HCT116 (cell line): ENCODE results near the gene PHF21B. TPM values are rescaled to one million over a fixed set of nuclear protein-coding genes. Genes with fewer than 3 reads are reported as not detected.

Source experiments
- ATAC-seq: fragments of 200-7000 bp; cut with Tn5 transposase; 2 replicates; pipeline ENCODE4 v1.9.1; 2020; ENCODE audit warnings: mild to moderate bottlenecking, moderate library complexity
- BruUV-seq: library from RNA; stranded (reverse); fragments of 400-500 nt; replicated peaks from 2 replicates; lab custom pipeline; 2021; lab: Mats Ljungman, UMichigan
- CTCF ChIA-PET: fragments of 300-600 bp; sonication (Branson Sonifier 250); formaldehyde crosslinking; loops from one replicate; lab custom pipeline; 2021; ENCODE audit warnings: antibody characterized with exemption; lab: Charles Lee
- POLR2A ChIA-PET: fragments of 300-600, 350-600 bp; sonication (Branson Sonifier 250); formaldehyde crosslinking; loops from one replicate; lab custom pipeline; 2021; ENCODE audit warnings: antibody characterized with exemption; lab: Charles Lee
- RAD21 ChIA-PET, 2 experiments: fragments of 300-600 bp; sonication (Branson Sonifier 250); formaldehyde crosslinking; loops; one replicate each; lab custom pipeline; 2023; ENCODE audit warnings: low total read pairs in 2 of 2; ENCODE audit not compliant: uncharacterized antibody in 2 of 2, unreplicated experiment in 2 of 2, low non-redundant PET in 1 of 2; lab: Charles Lee
- DNase-seq: peaks from one replicate; pipeline ENCODE4 v3.0.0-alpha.2; 2010; ENCODE audit warnings: low read depth, low spot score
- H2AFZ ChIP-seq: fragments of 200-600 bp; shearing (Covaris generic), sonication (generic); 2 replicates; pipeline ENCODE4 v1.6.1; 2017; ENCODE audit warnings: low read depth, mixed run types, mixed read lengths, antibody characterized with exemption, low read length; ENCODE audit not compliant: poor library complexity, severe bottlenecking
- H3K27ac ChIP-seq: 2 replicates; pipeline ENCODE4 v1.5.1; 2012; ENCODE audit warnings: low read depth, low read length
- H3K27me3 ChIP-seq: fragments of 200-600 bp; sonication (generic); 2 replicates; pipeline ENCODE4 v1.6.1; 2016; ENCODE audit warnings: mixed run types, low read length, mixed read lengths; ENCODE audit not compliant: insufficient read depth
- H3K36me3 ChIP-seq, 2 experiments: fragments of 200-500 bp in 1 of 2; fragments of 200-600 bp in 1 of 2; sonication (Bioruptor generic) in 1 of 2; sonication (generic) in 1 of 2; 2 replicates each; pipeline versions ENCODE4 v1.5.1 to v1.6.1; 2014 to 2016; ENCODE audit warnings: low read length in 2 of 2, inconsistent platforms in 1 of 2, mixed read lengths in 1 of 2, mixed run types in 1 of 2; ENCODE audit not compliant: insufficient read depth in 2 of 2, control insufficient read depth in 1 of 2
- H3K4me1 ChIP-seq, 2 experiments: fragments of 200-600 bp in 1 of 2; sonication (generic) in 1 of 2; 2 replicates each; pipeline versions ENCODE4 v1.5.1 to v1.6.1; 2012 to 2017; ENCODE audit warnings: low read length in 2 of 2, inconsistent platforms in 1 of 2, mild to moderate bottlenecking in 1 of 2, mixed read lengths in 1 of 2, mixed run types in 1 of 2, moderate library complexity in 1 of 2; ENCODE audit not compliant: insufficient read depth in 2 of 2, control insufficient read depth in 1 of 2
- H3K4me2 ChIP-seq: fragments of 200-600 bp; sonication (generic); 2 replicates; pipeline ENCODE4 v1.6.1; 2017; ENCODE audit warnings: mixed run types, low read length, mixed read lengths
- H3K4me3 ChIP-seq, 2 experiments: fragments of 200-600 bp in 1 of 2; sonication (generic) in 1 of 2; replicated peaks in 1 of 2; 2 replicates each; pipeline ENCODE4 v1.5.1; 2011 to 2016; ENCODE audit warnings: low read length in 2 of 2, control low read depth in 1 of 2, low read depth in 1 of 2, mild to moderate bottlenecking in 1 of 2, mixed read lengths in 1 of 2, mixed run types in 1 of 2
- H3K79me2 ChIP-seq: fragments of 200-600 bp; sonication (generic); 2 replicates; pipeline ENCODE4 v1.6.1; 2017; ENCODE audit warnings: mild to moderate bottlenecking, mixed run types, low read length, moderate library complexity, mixed read lengths; ENCODE audit not compliant: insufficient read depth
- H3K9ac ChIP-seq: fragments of 200-600 bp; sonication (generic); 2 replicates; pipeline ENCODE4 v1.6.1; 2016; ENCODE audit warnings: low read length, mixed read lengths
- H3K9me2 ChIP-seq: fragments of 200-600 bp; sonication (generic), shearing (Covaris generic); 2 replicates; pipeline ENCODE4 v1.6.1; 2017; ENCODE audit warnings: mixed run types, mild to moderate bottlenecking, moderate library complexity; ENCODE audit not compliant: insufficient read depth
- H3K9me3 ChIP-seq, 2 experiments: fragments of 200-500 bp in 1 of 2; fragments of 200-600 bp in 1 of 2; sonication (Bioruptor generic) in 1 of 2; sonication (generic) in 1 of 2; 2 replicates each; pipeline ENCODE4 v1.6.1; 2014 to 2017; ENCODE audit warnings: low read length in 2 of 2, mixed read lengths in 2 of 2, inconsistent platforms in 1 of 2, low read depth in 1 of 2, mild to moderate bottlenecking in 1 of 2, mixed run types in 1 of 2, moderate library complexity in 1 of 2; ENCODE audit not compliant: control insufficient read depth in 1 of 2, insufficient read depth in 1 of 2
- H4K20me1 ChIP-seq: fragments of 200-600 bp; sonication (generic), shearing (Covaris generic); 2 replicates; pipeline ENCODE4 v1.6.1; 2017; ENCODE audit warnings: mixed run types, mild to moderate bottlenecking, moderate library complexity; ENCODE audit not compliant: insufficient read depth
- CEBPB ChIP-seq: IDR thresholded peaks from 2 replicates; pipeline ENCODE4 v1.6.1; 2012; ENCODE audit warnings: low read depth
- EGR1 ChIP-seq: IDR thresholded peaks from 2 replicates; pipeline ENCODE4 v1.6.1; 2012; ENCODE audit warnings: low read depth
- EZH2phosphoT487 ChIP-seq: fragments of 200-600 bp; IDR thresholded peaks from 2 replicates; pipeline ENCODE4 v1.6.1; 2018; ENCODE audit warnings: antibody characterized with exemption, borderline replicate concordance
- JUND ChIP-seq: IDR thresholded peaks from 2 replicates; pipeline ENCODE4 v1.6.1; 2012
- POLR2AphosphoS5 ChIP-seq: IDR thresholded peaks from 2 replicates; pipeline ENCODE4 v1.6.1; 2011; ENCODE audit warnings: mild to moderate bottlenecking, low read depth, low read length, moderate library complexity
- SRF ChIP-seq: IDR thresholded peaks from 2 replicates; pipeline ENCODE4 v1.6.1; 2012; ENCODE audit warnings: low read depth
- TCF7L2 ChIP-seq: IDR thresholded peaks from 2 replicates; pipeline ENCODE4 v1.7.0; 2011; ENCODE audit warnings: borderline replicate concordance, inconsistent platforms; ENCODE audit not compliant: insufficient read depth, insufficient read length; ENCODE audit errors: extremely low read depth
- intact Hi-C: fragments of 100-400 bp; cut with micrococcal nuclease; formaldehyde crosslinking; loops from 2 replicates; pipeline ENCODE4 v1.10.0; 2022
- total RNA-seq: library from RNA; stranded (reverse); gene quantifications from one replicate; pipeline ENCODE4 v1.2.1, GENCODE V29; 2021; ENCODE audit not compliant: unreplicated experiment
- TF ChIP-seq, protein P1 (sequence below), 3 experiments: fragments of 200-600 bp in 1 of 3; sonication (generic) in 1 of 3; IDR thresholded peaks in 2 of 3; conservative IDR thresholded peaks in 1 of 3; 2 replicates each; pipeline ENCODE4 v1.5.1; 2012 to 2017; ENCODE audit warnings: low read depth in 2 of 3, low read length in 2 of 3, antibody characterized with exemption in 1 of 3, borderline replicate concordance in 1 of 3, control low read depth in 1 of 3, mild to moderate bottlenecking in 1 of 3, mixed read lengths in 1 of 3, mixed run types in 1 of 3, moderate library complexity in 1 of 3; ENCODE audit not compliant: insufficient read depth in 1 of 3
- TF ChIP-seq, protein P2 (sequence below): IDR thresholded peaks from 2 replicates; pipeline ENCODE4 v1.6.1; 2012; ENCODE audit warnings: low read depth

The PHF21B gene
- total RNA-seq, 1 experiment from 2014 or later: not detected

DNA sequence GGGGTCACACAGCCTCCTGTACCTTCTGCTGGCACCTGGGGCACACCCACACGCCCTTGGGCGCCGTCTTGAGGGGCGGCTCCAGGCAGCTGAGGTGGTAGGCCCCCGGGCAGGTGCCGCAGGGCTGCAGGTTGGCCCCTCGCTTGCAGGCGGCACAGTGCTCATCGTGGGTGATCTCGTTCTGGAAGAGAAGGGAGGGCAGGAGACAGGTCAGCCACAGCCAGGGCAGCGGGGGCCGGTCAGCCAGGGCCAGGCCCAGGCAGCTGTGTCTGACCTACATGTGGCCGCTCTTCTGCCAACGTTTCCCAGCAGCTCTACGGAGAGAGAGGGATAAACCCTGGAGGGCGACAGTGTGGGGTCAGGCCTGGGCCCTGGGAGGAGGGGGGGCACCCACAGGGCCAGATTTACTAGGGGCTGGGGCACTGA lies 121.9 kb downstream of the PHF21B start:
- RAD21 ChIA-PET: no interaction called here
- Histone ChIP-seq H3K9me2 (no peaks in the 10 kb centered on the region), H3K4me1 (peaks cover 0 to 5% of the 10 kb centered on the region in 2 experiments; a peak in 2 of 4 replicates)
- TF ChIP-seq CEBPB (no peak), SRF (no peak), JUND (no peak), EGR1 (no peak), POLR2AphosphoS5 (no peak), TCF7L2 (no peak), EZH2phosphoT487 (no peak)
- TF ChIP-seq, protein P1, sequence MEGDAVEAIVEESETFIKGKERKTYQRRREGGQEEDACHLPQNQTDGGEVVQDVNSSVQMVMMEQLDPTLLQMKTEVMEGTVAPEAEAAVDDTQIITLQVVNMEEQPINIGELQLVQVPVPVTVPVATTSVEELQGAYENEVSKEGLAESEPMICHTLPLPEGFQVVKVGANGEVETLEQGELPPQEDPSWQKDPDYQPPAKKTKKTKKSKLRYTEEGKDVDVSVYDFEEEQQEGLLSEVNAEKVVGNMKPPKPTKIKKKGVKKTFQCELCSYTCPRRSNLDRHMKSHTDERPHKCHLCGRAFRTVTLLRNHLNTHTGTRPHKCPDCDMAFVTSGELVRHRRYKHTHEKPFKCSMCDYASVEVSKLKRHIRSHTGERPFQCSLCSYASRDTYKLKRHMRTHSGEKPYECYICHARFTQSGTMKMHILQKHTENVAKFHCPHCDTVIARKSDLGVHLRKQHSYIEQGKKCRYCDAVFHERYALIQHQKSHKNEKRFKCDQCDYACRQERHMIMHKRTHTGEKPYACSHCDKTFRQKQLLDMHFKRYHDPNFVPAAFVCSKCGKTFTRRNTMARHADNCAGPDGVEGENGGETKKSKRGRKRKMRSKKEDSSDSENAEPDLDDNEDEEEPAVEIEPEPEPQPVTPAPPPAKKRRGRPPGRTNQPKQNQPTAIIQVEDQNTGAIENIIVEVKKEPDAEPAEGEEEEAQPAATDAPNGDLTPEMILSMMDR (IDR thresholded peaks at IDR 0.05 in 2 of 3, conservative IDR thresholded peaks at IDR 0.05 in 1 of 3; ENCODE audit: borderline replicate concordance in 1 of 3, insufficient read depth in 1 of 3, low read depth in 2 of 3, low read length in 2 of 3): no peak
- TF ChIP-seq, protein P2, sequence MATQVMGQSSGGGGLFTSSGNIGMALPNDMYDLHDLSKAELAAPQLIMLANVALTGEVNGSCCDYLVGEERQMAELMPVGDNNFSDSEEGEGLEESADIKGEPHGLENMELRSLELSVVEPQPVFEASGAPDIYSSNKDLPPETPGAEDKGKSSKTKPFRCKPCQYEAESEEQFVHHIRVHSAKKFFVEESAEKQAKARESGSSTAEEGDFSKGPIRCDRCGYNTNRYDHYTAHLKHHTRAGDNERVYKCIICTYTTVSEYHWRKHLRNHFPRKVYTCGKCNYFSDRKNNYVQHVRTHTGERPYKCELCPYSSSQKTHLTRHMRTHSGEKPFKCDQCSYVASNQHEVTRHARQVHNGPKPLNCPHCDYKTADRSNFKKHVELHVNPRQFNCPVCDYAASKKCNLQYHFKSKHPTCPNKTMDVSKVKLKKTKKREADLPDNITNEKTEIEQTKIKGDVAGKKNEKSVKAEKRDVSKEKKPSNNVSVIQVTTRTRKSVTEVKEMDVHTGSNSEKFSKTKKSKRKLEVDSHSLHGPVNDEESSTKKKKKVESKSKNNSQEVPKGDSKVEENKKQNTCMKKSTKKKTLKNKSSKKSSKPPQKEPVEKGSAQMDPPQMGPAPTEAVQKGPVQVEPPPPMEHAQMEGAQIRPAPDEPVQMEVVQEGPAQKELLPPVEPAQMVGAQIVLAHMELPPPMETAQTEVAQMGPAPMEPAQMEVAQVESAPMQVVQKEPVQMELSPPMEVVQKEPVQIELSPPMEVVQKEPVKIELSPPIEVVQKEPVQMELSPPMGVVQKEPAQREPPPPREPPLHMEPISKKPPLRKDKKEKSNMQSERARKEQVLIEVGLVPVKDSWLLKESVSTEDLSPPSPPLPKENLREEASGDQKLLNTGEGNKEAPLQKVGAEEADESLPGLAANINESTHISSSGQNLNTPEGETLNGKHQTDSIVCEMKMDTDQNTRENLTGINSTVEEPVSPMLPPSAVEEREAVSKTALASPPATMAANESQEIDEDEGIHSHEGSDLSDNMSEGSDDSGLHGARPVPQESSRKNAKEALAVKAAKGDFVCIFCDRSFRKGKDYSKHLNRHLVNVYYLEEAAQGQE: no peak
- TF ChIP-seq, all 23 proteins: peak for 0
- ChIA-PET CTCF (no interaction called here), POLR2A (no interaction called here)
- Histone ChIP-seq H3K4me2 (no peak overlapping the region), H4K20me1 (no peaks in the 10 kb centered on the region), H3K36me3 (no peaks in the 10 kb centered on the region), H2AFZ (no peak overlapping the region), H3K79me2 (no peaks in the 10 kb centered on the region), H3K9me3 (no peaks in the 10 kb centered on the region), H3K27me3 (no peaks in the 10 kb centered on the region), H3K4me3 (no peak overlapping the region), H3K27ac (no peak overlapping the region), H3K9ac (no peak overlapping the region)
- ATAC-seq (no peak), DNase-seq (no peak)
- BruUV-seq: no TSS peak
- intact Hi-C loops: no loop called here
